ENCODE measurements around the gene MEIS1.

Gene MEIS1

GRCh38 chr2:66582104-66582986 is 147.4 kb downstream of the MEIS1 start:
- no peak for DNase-seq (ENCODE audit: low read depth)

- no peak for DNase-seq (ENCODE audit: low read depth)
Observed at GRCh38 chr2:66582987-66583880, 148.3 kb downstream of the MEIS1 start.

- no peak for DNase-seq (ENCODE audit: low read depth)
Observed at GRCh38 chr2:66583881-66584280, 149.0 kb downstream of the MEIS1 start.

GRCh38 chr2:66585587-66585986 is 150.7 kb downstream of the MEIS1 start:
- DNase-seq (ENCODE audit: low read depth), result no peak

- DNase-seq (ENCODE audit: low read depth), result no peak
Observed at GRCh38 chr2:66587216-66587615, 152.3 kb downstream of the MEIS1 start.

GRCh38 chr2:66594001-66594400 is 159.1 kb downstream of the MEIS1 start:
- no peak for DNase-seq (ENCODE audit: low read depth)

- no peak for DNase-seq (ENCODE audit: low read depth)
Observed at GRCh38 chr2:66595556-66595955, 160.6 kb downstream of the MEIS1 start.

GRCh38 chr2:66596256-66596655 is 161.3 kb downstream of the MEIS1 start:
- no peak for DNase-seq (ENCODE audit: low read depth)

GRCh38 chr2:66601624-66602023 is 166.7 kb downstream of the MEIS1 start:
- no peak for DNase-seq (ENCODE audit: low read depth)

- DNase-seq (ENCODE audit: low read depth), result no peak
Observed at GRCh38 chr2:66602341-66602740, 167.4 kb downstream of the MEIS1 start.

- no peak for DNase-seq (ENCODE audit: low read depth)
Observed at GRCh38 chr2:66604326-66604725, 169.4 kb downstream of the MEIS1 start.

GRCh38 chr2:66604976-66605375 is 170.1 kb downstream of the MEIS1 start:
- DNase-seq (ENCODE audit: low read depth), result no peak

- DNase-seq (ENCODE audit: low read depth), result no peak
Observed at GRCh38 chr2:66607152-66607551, 172.2 kb downstream of the MEIS1 start.

Data from activated T-cell treated with anti-CD3 and anti-CD28 coated beads for 1 hour (primary cell).